HepG2 (cell line): ENCODE measurements around the gene KCNJ6. TPM values are rescaled to one million over a fixed set of nuclear protein-coding genes. Genes with fewer than 3 reads are reported as not detected.

Source experiments
- ATAC-seq: fragments of 200-7000 bp; cut with Tn5 transposase; 3 replicates; pipeline ENCODE4 v1.9.1; 2020; ENCODE audit warnings: mild to moderate bottlenecking, moderate library complexity
- BruUV-seq: library from RNA; stranded (reverse); fragments of 400-500 nt; replicated peaks from 2 replicates; lab custom pipeline; 2021; lab: Mats Ljungman, UMichigan
- CTCF ChIA-PET: fragments of 300-600 bp; formaldehyde crosslinking; extraction: SDS; loops from one replicate; lab custom pipeline; 2021; ENCODE audit warnings: low total read pairs, inconsistent platforms, low intra/inter-chr PET ratio; lab: Yijun Ruan, JAX
- POLR2A ChIA-PET: fragments of 350-600 bp; sonication (Branson Sonifier 250); formaldehyde crosslinking; loops from one replicate; lab custom pipeline; 2020; ENCODE audit warnings: antibody characterized with exemption, inconsistent platforms; lab: Yijun Ruan, JAX
- DNase-seq: peaks from one replicate; pipeline ENCODE4 v3.0.0-alpha.2; 2015; ENCODE audit warnings: low spot score
- FAIRE-seq: peaks from 3 replicates; lab custom pipeline; 2011; peaks lifted over from hg19 to GRCh38; lab: Jason Lieb, UNC
- H2AFZ ChIP-seq: one replicate; pipeline ENCODE4 v1.6.1; 2011; ENCODE audit warnings: low read length, inconsistent platforms
- H3K27ac ChIP-seq: fragments of 300-600 bp; 3 replicates; pipeline ENCODE4 v1.8.0; 2011; ENCODE audit warnings: mixed run types, mild to moderate bottlenecking, mixed read lengths, low read length, inconsistent platforms; ENCODE audit not compliant: insufficient read depth; ENCODE audit errors: extremely low read length
- H3K27me3 ChIP-seq, 2 experiments: fragments of 200-600 bp in 1 of 2; 2 replicates in 1 of 2; 3 replicates in 1 of 2; pipeline versions ENCODE4 v1.6.0 to v1.8.0; 2011; ENCODE audit warnings: low read length in 2 of 2, mild to moderate bottlenecking in 2 of 2, moderate library complexity in 2 of 2, inconsistent platforms in 1 of 2; ENCODE audit not compliant: insufficient read depth in 2 of 2, control insufficient read depth in 1 of 2
- H3K36me3 ChIP-seq, 2 experiments: fragments of 200-600 bp in 1 of 2; replicated peaks in 1 of 2; 2 replicates in 1 of 2; 3 replicates in 1 of 2; pipeline versions ENCODE4 v1.5.1 to v1.8.0; 2011; ENCODE audit warnings: low read length in 2 of 2, inconsistent platforms in 1 of 2; ENCODE audit not compliant: insufficient read depth in 2 of 2, control insufficient read depth in 1 of 2
- H3K4me1 ChIP-seq: 2 replicates; pipeline ENCODE4 v1.5.1; 2012; ENCODE audit warnings: low read length, inconsistent platforms; ENCODE audit not compliant: insufficient read depth
- H3K4me2 ChIP-seq: 2 replicates; pipeline ENCODE4 v1.6.0; 2011; ENCODE audit warnings: low read depth, low read length, inconsistent platforms
- H3K4me3 ChIP-seq, 3 experiments: fragments of 200-600 bp in 1 of 3; sonication (generic), shearing (Covaris generic) in 1 of 3; replicated peaks in 1 of 3; 2 replicates each; pipeline ENCODE4 v1.5.1; 2011 to 2016; ENCODE audit warnings: low read length in 3 of 3, inconsistent platforms in 2 of 3, low read depth in 2 of 3, mild to moderate bottlenecking in 2 of 3, control low read depth in 1 of 3, mixed read lengths in 1 of 3; ENCODE audit not compliant: insufficient read depth in 1 of 3
- H3K79me2 ChIP-seq: one replicate; pipeline ENCODE4 v1.6.1; 2011; ENCODE audit warnings: low read length, inconsistent platforms; ENCODE audit not compliant: insufficient read depth
- H3K9ac ChIP-seq: 2 replicates; pipeline ENCODE4 v1.6.0; 2011; ENCODE audit warnings: mild to moderate bottlenecking, low read depth, low read length, inconsistent platforms; ENCODE audit not compliant: insufficient read depth
- H3K9me3 ChIP-seq: 2 replicates; pipeline ENCODE4 v1.5.1; 2012; ENCODE audit warnings: mild to moderate bottlenecking, low read length
- H4K20me1 ChIP-seq: 2 replicates; pipeline ENCODE4 v1.6.0; 2011; ENCODE audit warnings: inconsistent platforms, mild to moderate bottlenecking, low read length, moderate library complexity; ENCODE audit not compliant: insufficient read depth
- DMAP1 ChIP-seq: IDR thresholded peaks from 2 replicates; pipeline ENCODE4 v1.6.1; 2016
- EED ChIP-seq: sonication (generic); formaldehyde crosslinking; IDR thresholded peaks from 2 replicates; pipeline ENCODE4 v1.5.0; 2020; ENCODE audit warnings: mild to moderate bottlenecking, missing genetic modification reagents
- GATA4 ChIP-seq: sonication (generic); IDR thresholded peaks from 2 replicates; pipeline ENCODE4 v1.6.1; 2016; ENCODE audit warnings: antibody characterized with exemption, low read depth, borderline replicate concordance
- GTF2F1 ChIP-seq: fragments of 150-350 bp; IDR thresholded peaks from 2 replicates; pipeline ENCODE4 v1.6.1; 2014; ENCODE audit warnings: low read length
- IRX3 ChIP-seq: sonication (generic); formaldehyde crosslinking; IDR thresholded peaks from 2 replicates; pipeline ENCODE4 v1.8.1; 2023; ENCODE audit warnings: mild to moderate bottlenecking, low read depth, missing genetic modification reagents, borderline replicate concordance
- KMT2A ChIP-seq: sonication (generic); formaldehyde crosslinking; IDR thresholded peaks from 2 replicates; pipeline ENCODE4 v1.4.0; 2020; ENCODE audit warnings: missing genetic modification reagents
- NBN ChIP-seq: fragments of 450-650 bp; conservative IDR thresholded peaks from 2 replicates; pipeline ENCODE4 v1.6.1; 2017
- SRSF1 ChIP-seq: fragments of 200-400 bp; formaldehyde crosslinking; optimal IDR thresholded peaks from 2 replicates; pipeline ENCODE3; 2017; ENCODE audit warnings: mild to moderate bottlenecking, low read depth, low read length, moderate library complexity
- SRSF4 ChIP-seq: fragments of 200-400 bp; formaldehyde crosslinking; IDR thresholded peaks from one replicate; pipeline ENCODE4 v1.6.1; 2018; ENCODE audit warnings: mild to moderate bottlenecking, low read depth, low read length, moderate library complexity; ENCODE audit not compliant: poor library complexity, severe bottlenecking
- TCF12 ChIP-seq, 2 experiments: fragments of 450-650 bp in 1 of 2; sonication (generic) in 1 of 2; formaldehyde crosslinking in 1 of 2; IDR thresholded peaks; 2 replicates each; pipeline versions ENCODE4 v1.6.1 to v1.8.0; 2017 to 2022; ENCODE audit warnings: antibody characterized with exemption in 1 of 2, mild to moderate bottlenecking in 1 of 2, missing genetic modification reagents in 1 of 2, moderate library complexity in 1 of 2
- ZBTB20 ChIP-seq: sonication (generic); formaldehyde crosslinking; IDR thresholded peaks from 2 replicates; pipeline ENCODE4 v1.8.1; 2023; ENCODE audit warnings: missing genetic modification reagents, low read depth, mild to moderate bottlenecking, borderline replicate concordance
- ZNF3 ChIP-seq: IDR thresholded peaks from 2 replicates; pipeline ENCODE4 v1.7.0; 2017; ENCODE audit warnings: inconsistent platforms
- ZNF30 ChIP-seq: sonication (generic); formaldehyde crosslinking; IDR thresholded peaks from 2 replicates; pipeline ENCODE4 v1.5.0; 2020; ENCODE audit warnings: mild to moderate bottlenecking, missing genetic modification reagents
- ZNF510 ChIP-seq: sonication (generic); formaldehyde crosslinking; IDR thresholded peaks from 2 replicates; pipeline ENCODE4 v1.4.0; 2020; ENCODE audit warnings: low read depth, mild to moderate bottlenecking, missing genetic modification reagents
- ZNF777 ChIP-seq: sonication (generic); formaldehyde crosslinking; IDR thresholded peaks from 2 replicates; pipeline ENCODE4 v1.4.0; 2020; ENCODE audit warnings: missing genetic modification reagents
- WGBS: methylation state at CpG from one replicate; pipeline ENCODE4 v1.1.6; 2017; ENCODE audit warnings: low lambda C conversion rate; 5-methylcytosine and 5-hydroxymethylcytosine counted together
- in situ Hi-C: cut with HindIII; loops from 2 replicates; pipeline ENCODE4 v1.10.0; 2017; ENCODE audit warnings: low pct_unique_long_range_greater_than_20kb; ENCODE audit not compliant: extremely low pct_ligation_motif_present
- intact Hi-C: fragments of 100-400 bp; cut with micrococcal nuclease; formaldehyde crosslinking; loops from one replicate; pipeline ENCODE4 v1.10.0; 2022; ENCODE audit not compliant: unreplicated experiment
- polyA plus RNA-seq, 8 experiments: library from polyadenylated mRNA; depleted of rRNA in 3 of 8; stranded (reverse) in 7 of 8; unstranded in 1 of 8; fragments of >200 nt; fragmentation: Illumina TruSeq in 4 of 8; extraction: Trizol in 4 of 8; gene quantifications; 2 replicates each; pipeline versions ENCODE4 v1.2.1 to v1.2.3, GENCODE V29; 2011 to 2016; ENCODE audit warnings: low read depth in 4 of 8, missing spikeins in 1 of 8, mixed read lengths in 1 of 8; ENCODE audit not compliant: insufficient read depth in 1 of 8
- total RNA-seq, 5 experiments: library from RNA; depleted of rRNA; stranded (reverse); fragments of >200 nt; fragmentation: Illumina TruSeq; extraction: Trizol; gene quantifications; 2 replicates each; pipeline ENCODE4 v1.2.3, GENCODE V29; 2016; ENCODE audit warnings: low read depth in 1 of 5
- TF ChIP-seq, protein P1 (sequence below): sonication (generic); formaldehyde crosslinking; conservative IDR thresholded peaks from 2 replicates; pipeline ENCODE4 v1.4.0; 2020; ENCODE audit warnings: missing genetic modification reagents
- TF ChIP-seq, protein P2 (sequence below): sonication (generic); formaldehyde crosslinking; IDR thresholded peaks from 2 replicates; pipeline ENCODE4 v1.8.1; 2023; ENCODE audit warnings: mild to moderate bottlenecking, missing genetic modification reagents

KCNJ6 gene
- total and polyA plus RNA-seq, 2 of the 13 experiments (the other 11 are each of a cell fraction or from before 2014, with no cell fraction given), result not detected

DNA sequence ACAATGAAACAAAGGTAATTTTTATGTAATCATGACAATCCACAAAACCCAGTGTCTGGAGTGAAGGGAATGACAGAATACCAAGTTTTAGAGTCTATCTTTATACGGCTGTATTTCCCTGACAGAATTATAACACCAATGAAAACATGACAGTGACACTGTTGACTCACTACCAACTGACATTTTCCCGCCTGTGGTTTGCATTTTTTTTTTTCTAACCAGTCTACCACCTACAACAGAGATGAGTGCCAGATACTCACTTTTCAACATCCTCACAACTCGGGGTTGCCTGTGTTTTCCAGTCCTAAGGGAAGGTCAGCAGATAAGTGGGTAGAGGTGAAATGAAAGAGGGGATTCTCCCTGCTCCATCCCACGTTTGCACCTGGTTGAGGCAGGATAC lies 118.9 kb downstream of the KCNJ6 start:
- no peak for TF ChIP-seq GTF2F1
- TF ChIP-seq GATA4, result no peak
- TF ChIP-seq TCF12 (IDR thresholded peaks at IDR 0.05), result no peak
- no peak for TF ChIP-seq TCF12 (CRISPR knock-in tag; IDR thresholded peaks at IDR 0.05)
- no peak for TF ChIP-seq ZBTB20 (CRISPR knock-in tag)
- no peak for TF ChIP-seq ZNF510 (CRISPR knock-in tag)
- TF ChIP-seq, protein P1, sequence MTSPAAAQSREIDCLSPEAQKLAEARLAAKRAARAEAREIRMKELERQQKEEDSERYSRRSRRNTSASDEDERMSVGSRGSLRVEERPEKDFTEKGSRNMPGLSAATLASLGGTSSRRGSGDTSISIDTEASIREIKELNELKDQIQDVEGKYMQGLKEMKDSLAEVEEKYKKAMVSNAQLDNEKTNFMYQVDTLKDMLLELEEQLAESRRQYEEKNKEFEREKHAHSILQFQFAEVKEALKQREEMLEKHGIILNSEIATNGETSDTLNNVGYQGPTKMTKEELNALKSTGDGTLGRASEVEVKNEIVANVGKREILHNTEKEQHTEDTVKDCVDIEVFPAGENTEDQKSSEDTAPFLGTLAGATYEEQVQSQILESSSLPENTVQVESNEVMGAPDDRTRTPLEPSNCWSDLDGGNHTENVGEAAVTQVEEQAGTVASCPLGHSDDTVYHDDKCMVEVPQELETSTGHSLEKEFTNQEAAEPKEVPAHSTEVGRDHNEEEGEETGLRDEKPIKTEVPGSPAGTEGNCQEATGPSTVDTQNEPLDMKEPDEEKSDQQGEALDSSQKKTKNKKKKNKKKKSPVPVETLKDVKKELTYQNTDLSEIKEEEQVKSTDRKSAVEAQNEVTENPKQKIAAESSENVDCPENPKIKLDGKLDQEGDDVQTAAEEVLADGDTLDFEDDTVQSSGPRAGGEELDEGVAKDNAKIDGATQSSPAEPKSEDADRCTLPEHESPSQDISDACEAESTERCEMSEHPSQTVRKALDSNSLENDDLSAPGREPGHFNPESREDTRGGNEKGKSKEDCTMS (CRISPR knock-in tag), result no peak
- no peak for TF ChIP-seq ZNF777 (CRISPR knock-in tag)
- TF ChIP-seq SRSF1, result no peak
- TF ChIP-seq NBN, result no peak
- TF ChIP-seq KMT2A (CRISPR knock-in tag), result no peak
- no peak for TF ChIP-seq SRSF4
- no peak for TF ChIP-seq ZNF3 (CRISPR knock-in tag)
- TF ChIP-seq ZNF30, result no peak
- TF ChIP-seq, protein P2, sequence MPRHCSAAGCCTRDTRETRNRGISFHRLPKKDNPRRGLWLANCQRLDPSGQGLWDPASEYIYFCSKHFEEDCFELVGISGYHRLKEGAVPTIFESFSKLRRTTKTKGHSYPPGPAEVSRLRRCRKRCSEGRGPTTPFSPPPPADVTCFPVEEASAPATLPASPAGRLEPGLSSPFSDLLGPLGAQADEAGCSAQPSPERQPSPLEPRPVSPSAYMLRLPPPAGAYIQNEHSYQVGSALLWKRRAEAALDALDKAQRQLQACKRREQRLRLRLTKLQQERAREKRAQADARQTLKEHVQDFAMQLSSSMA (CRISPR knock-in tag), result no peak
- no peak for TF ChIP-seq EED (CRISPR knock-in tag)
- TF ChIP-seq DMAP1 (CRISPR knock-in tag), result no peak
- no peak for TF ChIP-seq IRX3
- TF ChIP-seq, all 625 proteins: peak for 0
- H3K4me1 ChIP-seq, result no peaks in the 10 kb centered on the region
- no peaks in the 10 kb centered on the region for H4K20me1 ChIP-seq
- H3K4me2 ChIP-seq, result no peak overlapping the region
- DNase-seq, result no peak
- ChIA-PET POLR2A (no interaction called here), CTCF (no interaction called here)
- H3K27ac ChIP-seq, result no peak overlapping the region
- ATAC-seq, result no peak
- no peak overlapping the region for H3K9ac ChIP-seq
- H3K36me3 ChIP-seq, result no peaks in the 10 kb centered on the region
- intact Hi-C loops, result no loop called here
- H3K79me2 ChIP-seq, result no peaks in the 10 kb centered on the region
- H3K9me3 ChIP-seq, result no peaks in the 10 kb centered on the region
- FAIRE-seq, result no peak
- 14% methylated on average over 4 of the region's 4 CpGs for WGBS
- peaks cover 0 to 7% of the 10 kb centered on the region in 2 experiments; a peak in 3 of 5 replicates for H3K27me3 ChIP-seq
- BruUV-seq, result no TSS peak
- H2AFZ ChIP-seq, result no peak overlapping the region
- no peak overlapping the region for H3K4me3 ChIP-seq
- in situ Hi-C loops, result no loop called here
